SK-N-SH (cell line): ENCODE data around the gene GALNT16. TPM values are rescaled to one million over a fixed set of nuclear protein-coding genes. Genes with fewer than 3 reads are reported as not detected.

Experiments
- CTCF ChIA-PET: fragments of 300-600, 350-600 bp; formaldehyde crosslinking; extraction: SDS; loops from one replicate; lab custom pipeline; 2021; lab: Yijun Ruan, JAX
- POLR2A ChIA-PET: fragments of 350-600 bp; sonication (Branson Sonifier 250); formaldehyde crosslinking; extraction: SDS; loops from one replicate; lab custom pipeline; 2020; ENCODE audit warnings: antibody characterized with exemption, inconsistent platforms; lab: Yijun Ruan, JAX
- DNase-seq: peaks from one replicate; pipeline ENCODE4 v3.0.0; 2012
- H2AFZ ChIP-seq: fragments of 200-600 bp; sonication (generic); 2 replicates; pipeline ENCODE4 v1.8.1; 2016; ENCODE audit warnings: antibody characterized with exemption, mild to moderate bottlenecking, low read depth
- H3F3A ChIP-seq: fragments of 200-600 bp; sonication (generic); replicated peaks from 2 replicates; pipeline ENCODE3; 2016; ENCODE audit warnings: antibody characterized with exemption, mild to moderate bottlenecking; ENCODE audit not compliant: insufficient read depth
- H3K27ac ChIP-seq, 2 experiments: fragments of 200-500 bp in 1 of 2; fragments of 200-600 bp in 1 of 2; sonication (Bioruptor generic) in 1 of 2; sonication (generic), shearing (Covaris generic) in 1 of 2; 2 replicates each; pipeline versions ENCODE4 v1.5.1 to v1.6.1; 2014 to 2016; ENCODE audit warnings: low read depth in 2 of 2, inconsistent platforms in 1 of 2, low read length in 1 of 2, mild to moderate bottlenecking in 1 of 2, mixed read lengths in 1 of 2
- H3K27me3 ChIP-seq: fragments of 200-600 bp; sonication (generic), shearing (Covaris generic); 2 replicates; pipeline ENCODE4 v1.6.1; 2016; ENCODE audit warnings: mixed run types; ENCODE audit not compliant: insufficient read depth
- H3K36me3 ChIP-seq, 2 experiments: fragments of 200-500 bp in 1 of 2; fragments of 200-600 bp in 1 of 2; sonication (Bioruptor generic) in 1 of 2; sonication (generic) in 1 of 2; replicated peaks in 1 of 2; 2 replicates each; pipeline versions ENCODE3 to v1.5.1; 2014 to 2016; ENCODE audit warnings: low read length in 1 of 2, mild to moderate bottlenecking in 1 of 2; ENCODE audit not compliant: insufficient read depth in 2 of 2, control insufficient read depth in 1 of 2
- H3K4me1 ChIP-seq, 2 experiments: fragments of 200-500 bp in 1 of 2; fragments of 200-600 bp in 1 of 2; sonication (Bioruptor generic) in 1 of 2; sonication (generic), shearing (Covaris generic) in 1 of 2; 2 replicates each; pipeline versions ENCODE4 v1.5.1 to v1.6.1; 2014 to 2016; ENCODE audit warnings: low read depth in 1 of 2, low read length in 1 of 2, mixed run types in 1 of 2; ENCODE audit not compliant: insufficient read depth in 2 of 2, control insufficient read depth in 1 of 2
- H3K4me2 ChIP-seq: fragments of 200-600 bp; sonication (generic), shearing (Covaris generic); 2 replicates; pipeline ENCODE4 v1.6.1; 2017; ENCODE audit warnings: mixed run types
- H3K4me3 ChIP-seq, 2 experiments: fragments of 200-500 bp in 1 of 2; fragments of 200-600 bp in 1 of 2; sonication (Bioruptor generic) in 1 of 2; sonication (generic), shearing (Covaris generic) in 1 of 2; 2 replicates each; pipeline versions ENCODE4 v1.5.1 to v1.8.1; 2014 to 2016; ENCODE audit warnings: low read depth in 2 of 2, inconsistent platforms in 1 of 2, low read length in 1 of 2, mild to moderate bottlenecking in 1 of 2, mixed read lengths in 1 of 2, moderate library complexity in 1 of 2
- H3K79me2 ChIP-seq: fragments of 200-600 bp; sonication (generic); 2 replicates; pipeline ENCODE4 v1.8.1; 2017; ENCODE audit warnings: mild to moderate bottlenecking; ENCODE audit not compliant: insufficient read depth
- H3K9ac ChIP-seq: fragments of 200-600 bp; sonication (generic); 2 replicates; pipeline ENCODE4 v1.6.1; 2017; ENCODE audit warnings: mixed run types
- H3K9me2 ChIP-seq: fragments of 200-600 bp; sonication (generic); 2 replicates; pipeline ENCODE4 v1.6.1; 2017; ENCODE audit warnings: mixed run types
- H3K9me3 ChIP-seq: fragments of 200-600 bp; sonication (generic); 2 replicates; pipeline ENCODE4 v1.6.1; 2017; ENCODE audit warnings: mixed run types, mild to moderate bottlenecking, moderate library complexity
- H4K20me1 ChIP-seq: fragments of 200-600 bp; sonication (generic); 2 replicates; pipeline ENCODE4 v1.6.1; 2017; ENCODE audit warnings: mild to moderate bottlenecking, mixed run types; ENCODE audit not compliant: insufficient read depth
- CHD2 ChIP-seq: fragments of 150-350 bp; IDR thresholded peaks from 2 replicates; pipeline ENCODE4 v1.6.1; 2018; ENCODE audit warnings: low read length; ENCODE audit not compliant: partially characterized antibody
- CTCF ChIP-seq: fragments of 200-600 bp; sonication (generic); IDR thresholded peaks from 2 replicates; pipeline ENCODE4 v1.6.1; 2017; ENCODE audit warnings: antibody characterized with exemption, mild to moderate bottlenecking, moderate library complexity
- ELF1 ChIP-seq: IDR thresholded peaks from 2 replicates; pipeline ENCODE4 v1.4.0; 2012
- EP300 ChIP-seq, 2 experiments: IDR thresholded peaks; 2 replicates each; pipeline versions ENCODE4 v1.4.0 to v1.6.1; 2012; ENCODE audit warnings: borderline replicate concordance in 1 of 2, low read depth in 1 of 2, low read length in 1 of 2
- EZH2phosphoT487 ChIP-seq: fragments of 200-600 bp; sonication (generic); IDR thresholded peaks from 2 replicates; pipeline ENCODE4 v1.6.1; 2017; ENCODE audit warnings: low read depth, mixed run types, mild to moderate bottlenecking, antibody characterized with exemption, moderate library complexity, borderline replicate concordance
- GABPA ChIP-seq: IDR thresholded peaks from 2 replicates; pipeline ENCODE4 v1.4.0; 2012; ENCODE audit warnings: low read depth, mild to moderate bottlenecking
- GATA2 ChIP-seq: sonication (generic); formaldehyde crosslinking; IDR thresholded peaks from 2 replicates; pipeline ENCODE4 v1.5.0; 2020; ENCODE audit warnings: mild to moderate bottlenecking, missing genetic modification reagents
- IRF3 ChIP-seq: fragments of 150-350 bp; IDR thresholded peaks from 2 replicates; pipeline ENCODE4 v1.6.1; 2016; ENCODE audit warnings: mild to moderate bottlenecking, low read depth, low read length
- JUND ChIP-seq: IDR thresholded peaks from 2 replicates; pipeline ENCODE4 v1.4.0; 2012
- MAX ChIP-seq: IDR thresholded peaks from 2 replicates; pipeline ENCODE4 v1.4.0; 2012; ENCODE audit warnings: low read depth
- MXI1 ChIP-seq: IDR thresholded peaks from 2 replicates; pipeline ENCODE4 v1.6.1; 2012; ENCODE audit warnings: mild to moderate bottlenecking, low read depth, low read length, improper control_type of control experiment
- NFIC ChIP-seq: IDR thresholded peaks from 2 replicates; pipeline ENCODE4 v1.4.0; 2012; ENCODE audit warnings: borderline replicate concordance
- POLR2AphosphoS5 ChIP-seq: IDR thresholded peaks from 2 replicates; pipeline ENCODE4 v1.6.1; 2012; ENCODE audit warnings: low read depth, low read length
- RFX5 ChIP-seq: IDR thresholded peaks from 2 replicates; pipeline ENCODE4 v1.6.1; 2012; ENCODE audit warnings: mild to moderate bottlenecking, improper control_type of control experiment, low read length
- RXRA ChIP-seq: IDR thresholded peaks from 2 replicates; pipeline ENCODE4 v1.4.0; 2012; ENCODE audit warnings: low read depth, mild to moderate bottlenecking, borderline replicate concordance
- TAF1 ChIP-seq: IDR thresholded peaks from 2 replicates; pipeline ENCODE4 v1.6.1; 2012; ENCODE audit warnings: low read depth, mild to moderate bottlenecking, low read length, moderate library complexity, borderline replicate concordance
- TCF12 ChIP-seq: IDR thresholded peaks from 2 replicates; pipeline ENCODE4 v1.4.0; 2012
- TEAD4 ChIP-seq: IDR thresholded peaks from 2 replicates; pipeline ENCODE4 v1.4.0; 2012; ENCODE audit warnings: mild to moderate bottlenecking, borderline replicate concordance; ENCODE audit not compliant: insufficient read depth
- YY1 ChIP-seq: IDR thresholded peaks from 2 replicates; pipeline ENCODE4 v1.4.0; 2012; ENCODE audit warnings: low read depth, mild to moderate bottlenecking
- WGBS: methylation state at CpG from one replicate; pipeline ENCODE4 v1.1.6; 2017; ENCODE audit warnings: low lambda C conversion rate; 5-methylcytosine and 5-hydroxymethylcytosine counted together
- polyA plus RNA-seq, 3 experiments: library from polyadenylated mRNA; depleted of rRNA; stranded (reverse); fragments of >200 nt; gene quantifications; 2 replicates each; pipeline ENCODE4 v1.2.3, GENCODE V29; 2012

The GALNT16 gene
- polyA plus RNA-seq, 1 of the 3 experiments (the other 2 are of a cell fraction) = 17.0 TPM

GRCh38 chr14:69321601-69322330, 61.8 kb downstream of the GALNT16 start:
- Histone ChIP-seq H3K4me2 (no peak overlapping the region), H3K4me1 (peaks cover 0 to 4% of the 10 kb centered on the region in 2 experiments; a peak in 2 of 4 replicates)
- TF ChIP-seq NFIC = no peak
- no peak for TF ChIP-seq GABPA
- TF ChIP-seq EP300 (IDR thresholded peaks at IDR 0.05; ENCODE audit: borderline replicate concordance in 1 of 2, low read depth in 1 of 2, low read length in 1 of 2) = no peak
- TF ChIP-seq IRF3 = no peak
- TF ChIP-seq, all 33 proteins: peak for 0
- Histone ChIP-seq H3K79me2 (no peaks in the 10 kb centered on the region), H3K36me3 (no peaks in the 10 kb centered on the region), H4K20me1 (no peaks in the 10 kb centered on the region), H3K9me2 (no peaks in the 10 kb centered on the region), H3K9ac (no peak overlapping the region), H3K27ac (no peak overlapping the region), H3K27me3 (no peaks in the 10 kb centered on the region), H2AFZ (no peak overlapping the region), H3F3A (peaks cover 2% of the 10 kb centered on the region), H3K4me3 (no peak overlapping the region), H3K9me3 (no peaks in the 10 kb centered on the region)
- CTCF ChIA-PET = interaction anchor here (1.5 kb wide), 1 partner anchor 25 kb away, joined by 4 read pairs; no protein-coding TSS in a partner anchor
- POLR2A ChIA-PET = no interaction called here
- 93% methylated on average over 7 of the region's 11 CpGs for WGBS
- no peak for DNase-seq

- 84% methylated on average over 6 of the region's 11 CpGs for WGBS
- no peak overlapping the region for H2AFZ ChIP-seq
- H4K20me1 ChIP-seq = no peaks in the 10 kb centered on the region
- no peaks in the 10 kb centered on the region for H3F3A ChIP-seq
- no peak overlapping the region for H3K4me3 ChIP-seq
- H3K9ac ChIP-seq = no peak overlapping the region
- no peaks in the 10 kb centered on the region for H3K9me2 ChIP-seq
- no peaks in the 10 kb centered on the region for H3K36me3 ChIP-seq
- H3K4me2 ChIP-seq = no peak overlapping the region
- POLR2A ChIA-PET = no interaction called here
- CTCF ChIA-PET = interaction anchor here (1.2 kb wide), 1 partner anchor 81 kb away, joined by 3 read pairs; no protein-coding TSS in a partner anchor
- no peaks in the 10 kb centered on the region for H3K4me1 ChIP-seq
- no peaks in the 10 kb centered on the region for H3K9me3 ChIP-seq
- no peaks in the 10 kb centered on the region for H3K27me3 ChIP-seq
- no peaks in the 10 kb centered on the region for H3K79me2 ChIP-seq
- no peak for DNase-seq
- no peak overlapping the region for H3K27ac ChIP-seq
- TF ChIP-seq EZH2phosphoT487 (no peak), EP300 (IDR thresholded peaks at IDR 0.05; ENCODE audit: borderline replicate concordance in 1 of 2, low read depth in 1 of 2, low read length in 1 of 2) (no peak)
These were observed 63.5 kb downstream of the GALNT16 start for GRCh38 chr14:69323266-69323998.

- H3K4me2 ChIP-seq = no peak overlapping the region
- H4K20me1 ChIP-seq = no peaks in the 10 kb centered on the region
- ChIA-PET CTCF (interaction anchor here (1.2 kb wide), 1 partner anchor 81 kb away, joined by 3 read pairs; no protein-coding TSS in a partner anchor), POLR2A (no interaction called here)
- no peaks in the 10 kb centered on the region for H3K4me1 ChIP-seq
- no peaks in the 10 kb centered on the region for H3K9me2 ChIP-seq
- H3K27ac ChIP-seq = no peak overlapping the region
- no peak for DNase-seq
- H3K27me3 ChIP-seq = no peaks in the 10 kb centered on the region
- WGBS = 78% methylated on average over 1 of the region's 1 CpG
- TF ChIP-seq TAF1 = no peak
- TF ChIP-seq POLR2AphosphoS5 = no peak
- no peak for TF ChIP-seq RFX5
- TF ChIP-seq MAX = no peak
- TF ChIP-seq RXRA = no peak
- TF ChIP-seq MXI1 = no peak
- TF ChIP-seq ELF1 = no peak
- TF ChIP-seq CTCF = no peak
- TF ChIP-seq TEAD4 = no peak
- TF ChIP-seq GATA2 = no peak
- no peak for TF ChIP-seq YY1
- no peak for TF ChIP-seq TCF12
- TF ChIP-seq JUND = no peak
- no peak for TF ChIP-seq NFIC
- no peak for TF ChIP-seq CHD2
- no peak overlapping the region for H3K4me3 ChIP-seq
- H3K9me3 ChIP-seq = no peaks in the 10 kb centered on the region
- no peak overlapping the region for H3K9ac ChIP-seq
- H3F3A ChIP-seq = no peaks in the 10 kb centered on the region
- H3K36me3 ChIP-seq = no peaks in the 10 kb centered on the region
- H2AFZ ChIP-seq = no peak overlapping the region
- H3K79me2 ChIP-seq = no peaks in the 10 kb centered on the region
These were observed 64.0 kb downstream of the GALNT16 start for GRCh38 chr14:69323999-69324282.
